NT2/D1 (cell line): ENCODE data around the gene ALG9.
"Not testable (repeated sequence)": the region's sequence is repeated elsewhere in the genome, so short reads cannot be mapped to it uniquely, and the experiment has no call there.

Source experiments
- DNase-seq: peaks from one replicate; pipeline ENCODE4 v3.0.0-alpha.2; 2011; ENCODE audit warnings: low read depth, low spot score
- H3K27me3 ChIP-seq: 2 replicates; pipeline ENCODE4 v1.6.0; 2011; ENCODE audit warnings: mild to moderate bottlenecking; ENCODE audit not compliant: insufficient read length, insufficient read depth
- H3K36me3 ChIP-seq: 2 replicates; pipeline ENCODE4 v1.6.1; 2011; ENCODE audit warnings: mild to moderate bottlenecking, low read length, mixed read lengths; ENCODE audit not compliant: insufficient read depth, insufficient read length
- H3K4me1 ChIP-seq: 2 replicates; pipeline ENCODE4 v1.5.1; 2011; ENCODE audit not compliant: insufficient read depth, insufficient read length
- H3K4me3 ChIP-seq: 2 replicates; pipeline ENCODE4 v1.5.1; 2011; ENCODE audit warnings: low read depth; ENCODE audit not compliant: insufficient read length
- H3K9ac ChIP-seq: 2 replicates; pipeline ENCODE4 v1.6.0; 2011; ENCODE audit warnings: low read depth; ENCODE audit not compliant: insufficient read length
- H3K9me3 ChIP-seq: 2 replicates; pipeline ENCODE4 v1.5.1; 2011; ENCODE audit warnings: mild to moderate bottlenecking, low read length; ENCODE audit not compliant: insufficient read depth
- SUZ12 ChIP-seq: IDR thresholded peaks from 2 replicates; pipeline ENCODE4 v1.6.1; 2011; ENCODE audit not compliant: insufficient read length, insufficient read depth; ENCODE audit errors: extremely low read depth
- YY1 ChIP-seq: IDR thresholded peaks from 2 replicates; pipeline ENCODE4 v1.6.1; 2011; ENCODE audit not compliant: insufficient read length, insufficient read depth
- ZNF274 ChIP-seq: IDR thresholded peaks from 2 replicates; pipeline ENCODE4 v1.6.1; 2011; ENCODE audit warnings: mild to moderate bottlenecking, low read depth, low read length

ALG9 gene

GRCh38 chr11:111906680-111907079, 35.3 kb upstream of the ALG9 start:
- no peak overlapping the region for H3K4me3 ChIP-seq
- H3K27me3 ChIP-seq, result no peaks in the 10 kb centered on the region
- no peak for TF ChIP-seq YY1
- no peak for TF ChIP-seq SUZ12
- TF ChIP-seq ZNF274, result no peak
- no peak for DNase-seq
- no peak overlapping the region for H3K9ac ChIP-seq
- H3K9me3 ChIP-seq, result no peaks in the 10 kb centered on the region; the same call in 1 of the 2 replicates
- H3K4me1 ChIP-seq, result peaks cover 2% of the 10 kb centered on the region
- H3K36me3 ChIP-seq, result no peaks in the 10 kb centered on the region

GRCh38 chr11:111905411-111905810, 34.0 kb upstream of the ALG9 start:
- no peak for DNase-seq
- TF ChIP-seq YY1, result no peak
- no peak for TF ChIP-seq SUZ12
- no peak for TF ChIP-seq ZNF274
- no peaks in the 10 kb centered on the region for H3K4me1 ChIP-seq

GRCh38 chr11:111886844-111887243, 15.5 kb upstream of the ALG9 start:
- no peaks in the 10 kb centered on the region for H3K9me3 ChIP-seq
- no peak for DNase-seq
- no peaks in the 10 kb centered on the region for H3K36me3 ChIP-seq
- TF ChIP-seq YY1 (no peak), ZNF274 (no peak)
- H3K27me3 ChIP-seq, result no peaks in the 10 kb centered on the region
- no peak overlapping the region for H3K4me3 ChIP-seq
- H3K9ac ChIP-seq, result no peak overlapping the region
- H3K4me1 ChIP-seq, result no peaks in the 10 kb centered on the region

More at GRCh38 chr11:111905411-111905810, 34.0 kb upstream of the ALG9 start:
- Histone ChIP-seq H3K36me3 (no peaks in the 10 kb centered on the region), H3K4me3 (no peak overlapping the region), H3K9ac (no peak overlapping the region), H3K9me3 (no peaks in the 10 kb centered on the region; the same call in 1 of the 2 replicates), H3K27me3 (no peaks in the 10 kb centered on the region)

- Histone ChIP-seq H3K9ac (no peak overlapping the region), H3K4me3 (no peak overlapping the region), H3K4me1 (no peaks in the 10 kb centered on the region), H3K36me3 (no peaks in the 10 kb centered on the region), H3K9me3 (no peaks in the 10 kb centered on the region), H3K27me3 (no peaks in the 10 kb centered on the region)
- no peak for DNase-seq
- no peak for TF ChIP-seq ZNF274
- TF ChIP-seq SUZ12, result no peak
- no peak for TF ChIP-seq YY1
Measured at GRCh38 chr11:111886032-111886431, 14.7 kb upstream of the ALG9 start.

- H3K27me3 ChIP-seq, result not testable (repeated sequence)
Measured at GRCh38 chr11:111885053-111885452, 13.7 kb upstream of the ALG9 start.

GRCh38 chr11:111882202-111882601, 10.8 kb upstream of the ALG9 start:
- no peaks in the 10 kb centered on the region for H3K9me3 ChIP-seq
- TF ChIP-seq SUZ12 (no peak), ZNF274 (no peak), YY1 (no peak)
- DNase-seq, result no peak
- no peaks in the 10 kb centered on the region for H3K4me1 ChIP-seq
- H3K4me3 ChIP-seq, result no peak overlapping the region
- H3K27me3 ChIP-seq, result no peaks in the 10 kb centered on the region
- no peak overlapping the region for H3K9ac ChIP-seq
- no peaks in the 10 kb centered on the region for H3K36me3 ChIP-seq

More at GRCh38 chr11:111885053-111885452, 13.7 kb upstream of the ALG9 start:
- not testable (repeated sequence) for H3K9ac ChIP-seq, H3K36me3 ChIP-seq, H3K9me3 ChIP-seq, DNase-seq, H3K4me3 ChIP-seq, H3K4me1 ChIP-seq

GRCh38 chr11:111879637-111879960, 8.2 kb upstream of the ALG9 start:
- Histone ChIP-seq H3K4me1 (no peaks in the 10 kb centered on the region), H3K27me3 (no peaks in the 10 kb centered on the region), H3K9me3 (no peaks in the 10 kb centered on the region), H3K36me3 (peaks cover 4% of the 10 kb centered on the region), H3K9ac (peak overlapping the region; percentile 88), H3K4me3 (peak overlapping the region; percentile 81)
- TF ChIP-seq SUZ12, result no peak
- TF ChIP-seq YY1, result no peak
- TF ChIP-seq ZNF274, result no peak
- no peak for DNase-seq
